ENCODE measurements around the gene C1orf35.

GRCh38 chr1:228066416-228066815 is 36.7 kb downstream of the C1orf35 start:
- TF ChIP-seq CTCF (IDR thresholded peaks at IDR 0.05) (no peak), POLR2AphosphoS5 (IDR thresholded peaks at IDR 0.05; ENCODE audit: low read depth, low read length) (no peak), SIN3A (IDR thresholded peaks at IDR 0.05; ENCODE audit: borderline replicate concordance, insufficient read depth, low read depth, low read length) (no peak), REST (IDR thresholded peaks at IDR 0.05; ENCODE audit: insufficient read depth in 1 of 2, low read depth in 2 of 2, low read length in 1 of 2) (no peak), TCF7L2 (IDR thresholded peaks at IDR 0.05; ENCODE audit: low read depth, low read length) (no peak)
